HG03442 (cell line): ENCODE data around the gene NBEAL1.
"Not testable (repeated sequence)": the region's sequence is repeated elsewhere in the genome, so short reads cannot be mapped to it uniquely, and the experiment has no call there.

Experiments
- ATAC-seq: cut with Tn5 transposase; IDR thresholded peaks from one replicate; pipeline ENCODE4 v1.9.1; 2021; ENCODE audit warnings: mild to moderate bottlenecking, moderate library complexity; ENCODE audit not compliant: unreplicated experiment

Gene NBEAL1

DNA sequence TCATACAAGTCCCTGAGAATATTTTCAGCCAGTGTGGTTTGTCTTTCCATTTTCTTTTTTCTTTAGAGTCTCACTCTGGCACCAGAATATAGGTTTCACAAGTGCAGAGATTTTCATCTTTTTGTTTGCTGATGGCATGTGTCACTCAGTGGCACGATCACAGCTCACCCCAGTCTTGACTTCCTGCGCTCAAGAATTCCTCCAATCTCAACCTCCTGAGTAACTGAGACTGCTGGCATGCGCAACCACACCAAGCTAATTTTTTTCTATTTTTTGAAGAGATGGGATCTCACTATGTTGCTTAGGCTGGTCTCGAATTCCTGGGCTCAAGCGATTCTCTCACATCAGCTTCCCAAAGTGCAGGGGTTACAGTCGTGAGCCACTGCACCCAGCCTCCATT lies 23.9 kb downstream of the NBEAL1 start:
- no peak for ATAC-seq

DNA sequence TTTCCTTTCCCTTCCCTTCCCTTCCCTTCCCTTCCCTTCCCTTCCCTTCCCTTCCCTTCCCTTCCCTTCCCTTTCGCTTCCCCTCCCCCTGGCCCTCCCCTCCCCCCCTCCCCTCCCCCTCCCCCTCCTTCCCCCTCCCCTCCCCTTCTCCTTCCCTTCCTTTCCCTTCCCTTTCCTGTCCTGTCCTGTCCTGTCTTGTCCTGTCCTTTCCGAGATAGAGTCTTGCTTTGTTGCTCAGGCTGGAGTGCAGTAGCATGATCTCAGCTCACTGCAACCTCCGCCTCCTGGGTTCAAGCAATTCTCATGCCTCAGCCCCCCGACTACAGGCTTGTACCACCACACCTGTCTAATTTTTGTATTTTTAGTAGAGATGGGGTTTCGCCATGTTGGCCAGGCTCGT lies 24.5 kb downstream of the NBEAL1 start:
- ATAC-seq, result not testable (repeated sequence)

DNA sequence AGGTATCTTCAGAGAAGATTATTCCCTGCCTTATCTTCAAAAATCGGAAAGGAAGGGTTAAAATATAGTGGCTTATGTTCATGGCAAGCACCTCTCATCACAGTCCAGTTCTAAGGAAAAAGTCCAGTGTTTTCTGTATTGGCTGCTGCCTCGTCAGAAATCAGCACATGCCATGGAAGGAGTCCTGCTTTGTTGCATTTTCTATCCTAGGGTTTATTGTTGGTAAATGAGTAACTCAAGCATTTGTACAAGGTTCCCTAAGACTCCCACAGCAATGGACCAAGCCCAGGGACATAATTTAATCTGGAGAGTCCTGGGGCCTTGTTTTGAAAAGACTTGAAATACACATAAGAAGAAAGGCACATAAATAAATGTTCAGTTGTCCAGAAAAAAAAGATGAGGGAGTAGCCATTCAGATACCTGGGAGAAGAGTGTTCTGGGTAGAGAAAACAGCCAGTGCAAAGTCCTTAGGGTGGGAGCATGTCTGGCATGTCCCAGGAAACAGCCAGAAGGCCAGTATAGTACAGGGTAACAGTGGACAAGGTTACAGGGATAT lies 26.4 kb downstream of the NBEAL1 start:
- no peak for ATAC-seq

DNA sequence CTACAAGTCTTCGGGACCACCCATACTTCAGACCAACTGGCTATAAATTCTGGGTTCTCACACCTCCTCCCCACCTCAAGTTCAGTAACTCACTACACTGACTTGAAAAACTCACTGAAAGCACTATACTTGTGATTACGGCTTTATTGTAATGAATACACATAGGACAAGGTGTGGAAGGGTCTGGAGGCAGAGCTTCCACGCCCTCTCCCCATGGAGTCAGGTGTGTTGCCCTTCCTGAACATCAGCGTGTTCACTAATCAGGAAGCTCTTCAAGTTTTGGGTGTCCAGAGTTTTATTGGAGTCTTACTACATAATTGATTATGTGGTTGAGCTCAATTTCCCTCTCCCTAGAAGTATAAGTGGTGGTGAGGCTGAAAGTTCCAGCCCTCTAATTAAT lies 27.5 kb downstream of the NBEAL1 start:
- ATAC-seq, result no peak

DNA sequence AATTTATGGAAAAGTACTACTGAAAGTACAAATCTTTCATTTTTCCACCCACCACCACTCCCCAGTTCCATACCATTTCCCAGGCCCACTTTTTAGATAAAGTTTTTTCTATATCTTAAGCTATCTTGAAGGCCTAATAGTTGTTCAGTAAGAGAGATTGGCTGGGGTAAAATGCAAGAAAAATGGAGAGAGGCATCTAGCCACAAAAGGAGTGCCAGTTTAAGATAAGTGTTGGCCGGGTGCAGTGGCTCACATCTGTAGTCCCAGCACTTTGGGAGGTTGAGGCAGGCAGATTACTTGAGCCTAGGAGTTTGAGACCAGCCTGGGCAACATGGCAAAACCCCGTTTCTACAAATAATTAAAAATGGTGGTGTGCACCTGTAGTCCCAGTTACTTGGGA lies 28.6 kb downstream of the NBEAL1 start:
- no peak for ATAC-seq

DNA sequence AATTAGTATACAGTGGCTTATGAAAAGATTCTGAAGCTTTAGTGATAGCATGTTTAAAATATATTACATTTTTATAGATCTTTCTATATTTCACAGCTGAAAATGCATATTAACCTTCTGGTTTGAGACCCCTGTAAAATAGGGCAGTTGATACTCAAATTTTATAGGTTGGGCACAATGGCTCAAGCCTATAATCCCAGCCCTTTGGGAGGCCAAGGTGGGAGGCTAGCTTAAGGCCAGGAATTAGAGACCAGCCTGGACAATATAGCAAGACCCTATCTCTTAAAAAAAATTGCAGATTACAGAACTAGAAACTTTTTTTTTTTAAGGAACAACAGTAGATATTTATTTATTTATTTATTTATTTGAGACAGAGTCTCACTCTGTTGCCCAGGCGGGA lies 31.2 kb downstream of the NBEAL1 start:
- no peak for ATAC-seq

DNA sequence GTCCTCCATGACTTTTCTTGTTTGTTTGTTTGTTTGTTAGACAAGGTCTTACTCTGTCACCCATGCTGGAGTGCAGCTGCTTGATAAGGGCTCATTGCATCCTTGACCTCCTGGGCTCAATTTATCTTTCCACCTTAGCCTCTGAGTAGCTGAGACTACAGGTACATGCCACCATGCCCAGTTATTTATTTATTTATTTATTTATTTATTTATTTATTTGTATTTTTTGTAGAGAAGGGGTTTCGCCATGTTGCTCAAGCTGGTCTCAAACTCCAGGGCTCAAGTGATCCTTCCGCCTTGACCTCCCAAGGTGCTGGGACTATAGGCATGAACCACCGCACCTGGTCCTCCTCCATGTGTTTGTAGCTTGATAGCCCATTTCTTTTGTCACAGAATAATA lies 37.9 kb downstream of the NBEAL1 start:
- no peak for ATAC-seq

DNA sequence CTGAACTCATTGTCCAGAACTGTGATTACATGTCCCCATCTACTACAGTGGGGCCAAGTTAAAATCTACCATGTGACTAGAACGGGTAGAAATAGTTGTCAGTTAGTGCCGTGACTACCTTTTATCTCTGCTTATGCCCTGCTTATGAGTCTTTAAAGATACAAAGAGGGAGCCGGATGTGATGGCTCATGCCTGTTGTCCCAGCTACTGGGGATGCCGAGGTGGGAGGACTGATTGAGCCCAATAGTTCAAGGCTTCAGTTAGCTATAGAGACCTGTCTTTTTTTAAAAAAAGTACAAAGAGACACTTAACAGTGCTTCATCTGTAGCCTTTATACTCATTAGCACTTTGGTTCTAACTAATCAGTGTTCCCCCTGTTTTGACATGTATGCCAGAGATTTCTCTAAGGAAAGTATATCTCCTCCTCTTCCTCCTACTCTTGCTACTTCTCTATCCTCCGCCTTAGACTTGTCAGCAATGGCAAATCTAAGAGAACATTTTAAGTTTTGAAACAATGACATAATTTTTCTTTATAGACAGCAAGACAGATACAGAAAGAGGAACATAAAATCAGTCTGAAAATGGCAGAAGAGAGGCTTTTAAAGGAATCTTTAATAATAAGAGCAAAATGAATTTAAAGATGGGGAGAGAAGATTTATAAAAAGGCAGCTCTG lies 45.0 kb downstream of the NBEAL1 start:
- no peak for ATAC-seq

DNA sequence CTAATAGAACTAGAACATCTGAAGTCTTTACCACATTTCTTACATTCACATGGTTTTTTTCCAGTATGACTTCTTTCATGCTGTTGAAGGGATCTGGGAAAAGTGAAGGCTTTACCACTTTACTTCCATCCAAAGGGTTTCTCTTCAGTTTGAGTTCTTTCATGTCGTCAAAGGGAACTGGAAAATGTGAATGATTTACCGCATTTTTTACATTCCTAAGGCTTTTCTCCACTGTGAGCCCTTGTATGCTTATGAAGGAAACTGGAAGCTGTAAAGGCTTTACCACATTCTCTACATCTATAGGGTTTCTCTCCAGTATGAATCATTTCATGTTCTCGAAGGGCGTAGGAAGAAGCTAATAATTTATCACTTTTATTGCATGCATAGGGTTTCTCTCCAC lies 46.7 kb downstream of the NBEAL1 start:
- no peak for ATAC-seq

DNA sequence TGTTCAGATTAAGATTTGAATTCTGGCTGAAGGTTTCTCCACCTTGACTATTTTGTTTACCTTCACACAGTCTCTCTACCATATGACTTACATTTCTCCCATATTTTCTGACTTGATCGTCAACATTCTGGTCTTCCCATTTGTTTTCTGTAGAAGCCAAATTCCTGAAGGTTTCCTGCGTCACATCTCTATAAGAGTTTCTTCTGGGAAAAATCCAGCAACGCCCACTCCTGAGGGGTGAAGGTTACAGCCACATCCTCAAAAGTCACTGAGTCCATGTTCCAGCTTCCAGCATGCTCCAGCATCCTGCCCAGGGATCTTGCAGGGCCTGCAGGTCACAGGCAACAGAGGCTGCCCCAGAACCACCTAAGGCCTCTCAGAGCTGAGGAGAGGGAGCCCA lies 47.5 kb downstream of the NBEAL1 start:
- no peak for ATAC-seq

DNA sequence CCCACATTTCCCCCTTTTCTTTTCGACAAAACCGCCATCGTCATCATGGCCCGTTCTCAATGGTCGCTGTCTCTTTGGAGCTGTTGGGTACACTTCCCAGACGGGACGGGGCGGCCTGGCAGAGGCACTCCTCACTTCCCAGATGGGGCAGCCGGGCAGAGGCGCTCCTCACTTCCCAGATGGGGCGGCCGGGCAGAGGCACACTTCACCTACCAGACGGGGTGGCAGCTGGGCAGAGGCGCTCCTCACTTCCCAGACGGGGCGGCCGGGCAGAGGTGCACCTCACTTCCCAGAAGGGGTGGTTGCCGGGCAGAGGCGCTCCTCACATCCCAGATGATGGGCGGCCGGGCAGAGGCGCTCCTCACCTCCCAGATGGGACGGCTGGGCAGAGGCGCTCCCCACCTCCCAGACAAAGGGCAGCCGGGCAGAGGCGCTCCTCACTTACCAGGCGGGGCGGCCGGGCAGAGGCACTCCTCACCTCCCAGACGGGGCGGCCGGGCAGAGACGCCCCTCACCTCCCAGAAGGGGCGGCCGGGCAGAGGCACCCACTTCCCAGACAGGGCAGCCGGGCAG lies 51.9 kb downstream of the NBEAL1 start:
- ATAC-seq, result not testable (repeated sequence)

DNA sequence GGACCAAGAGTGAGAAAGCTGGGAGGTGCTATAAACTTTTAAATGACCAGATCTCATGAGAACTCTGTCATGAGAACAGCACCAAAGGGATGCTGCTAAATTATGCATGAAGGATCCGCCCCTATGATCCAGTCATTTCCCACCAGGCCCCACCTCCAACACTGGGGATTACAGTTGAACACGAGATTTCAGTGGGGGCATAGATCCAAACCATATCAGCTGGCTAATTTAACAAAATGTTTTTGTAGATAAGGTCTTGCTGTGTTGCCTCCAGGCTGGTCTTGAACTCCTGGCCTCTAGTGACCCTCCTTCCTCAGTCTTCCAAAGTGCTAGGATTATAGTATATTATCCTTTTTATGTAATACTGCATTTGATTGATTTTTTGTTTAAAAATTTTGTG lies 56.0 kb downstream of the NBEAL1 start:
- ATAC-seq, result no peak

DNA sequence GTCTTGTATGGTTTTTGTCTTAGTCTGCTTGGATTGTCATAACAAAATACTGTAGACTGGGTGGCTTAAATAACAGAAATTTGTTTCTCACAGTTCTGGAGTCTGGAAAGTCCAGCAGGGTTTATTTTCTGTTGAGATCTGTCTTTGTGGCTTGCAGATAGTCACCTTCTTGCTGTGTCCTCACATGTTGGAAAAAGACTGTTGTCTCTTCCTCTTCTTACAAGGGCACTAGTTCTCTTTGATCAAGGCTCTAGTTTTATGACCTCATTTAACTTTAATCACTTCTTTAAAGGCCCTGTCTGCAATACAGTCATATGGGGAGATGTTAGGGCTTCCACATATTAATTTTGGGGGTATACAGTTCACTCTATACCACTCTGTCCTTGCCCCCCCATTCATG lies 56.5 kb downstream of the NBEAL1 start:
- no peak for ATAC-seq

DNA sequence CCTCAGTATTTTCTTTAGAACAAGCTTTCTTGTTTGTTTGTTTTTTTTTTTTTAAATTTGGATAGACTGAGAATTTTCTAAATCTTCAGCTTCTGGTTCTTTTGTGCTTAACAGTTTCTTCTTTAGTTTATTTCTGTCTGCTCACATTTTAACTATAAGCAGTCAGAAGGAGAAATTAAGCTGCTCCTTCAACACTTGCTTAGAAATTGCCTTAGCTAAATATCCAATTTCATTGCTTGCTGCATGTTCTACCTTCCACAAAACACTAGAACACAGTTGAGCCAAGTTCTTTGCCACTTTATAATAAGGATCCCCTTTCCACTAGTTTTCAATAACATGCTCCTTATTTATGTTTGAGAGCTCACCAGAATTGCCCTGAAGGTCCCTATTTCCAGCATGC lies 57.7 kb downstream of the NBEAL1 start:
- no peak for ATAC-seq

DNA sequence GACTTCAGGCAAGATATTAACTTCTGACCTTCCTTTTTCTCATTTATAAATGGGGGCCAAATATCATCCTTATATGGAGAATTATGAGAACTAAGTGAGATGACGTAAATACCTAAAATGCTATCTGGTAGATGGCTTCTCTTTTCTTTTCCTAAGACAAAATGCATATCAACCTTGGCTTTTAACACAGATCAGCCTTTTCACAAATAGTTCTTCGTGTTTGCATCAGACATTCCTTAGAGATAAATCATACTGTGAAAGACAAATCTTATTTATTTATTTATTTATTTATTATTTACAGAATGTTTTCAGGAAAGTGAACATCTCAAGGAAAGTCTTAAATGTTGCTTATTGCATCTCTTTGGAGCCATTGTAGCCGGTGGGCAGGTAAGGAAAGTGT lies 62.8 kb downstream of the NBEAL1 start:
- no peak for ATAC-seq

DNA sequence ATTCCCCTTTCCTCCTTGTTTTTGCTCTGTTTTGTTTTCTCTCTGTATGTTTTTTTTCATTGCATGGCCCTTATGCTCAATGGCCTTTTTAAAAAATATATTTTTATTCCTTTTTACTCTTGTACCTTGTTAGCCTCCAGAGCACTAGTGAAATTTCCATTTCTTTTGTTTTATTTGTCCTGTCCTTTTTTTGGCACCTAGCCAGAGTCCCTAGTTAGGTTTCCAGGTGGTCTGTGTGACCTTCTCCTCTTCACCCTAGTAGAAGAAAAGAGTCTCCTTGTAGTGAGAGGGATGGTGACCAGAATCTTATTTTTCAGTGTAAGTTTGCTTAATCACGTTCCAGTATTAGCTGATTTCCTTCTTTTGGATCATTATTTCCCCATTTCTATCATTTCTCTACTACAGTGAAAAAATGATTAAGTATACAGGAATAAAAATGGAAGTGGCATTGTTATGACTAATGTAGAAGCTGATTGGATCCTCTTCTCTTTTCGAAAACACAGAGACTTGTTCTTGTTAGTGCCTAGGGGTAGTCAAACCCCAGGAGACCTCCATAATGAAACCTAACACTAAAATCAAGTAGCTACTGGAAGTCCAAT lies 65.9 kb downstream of the NBEAL1 start:
- ATAC-seq, result no peak

DNA sequence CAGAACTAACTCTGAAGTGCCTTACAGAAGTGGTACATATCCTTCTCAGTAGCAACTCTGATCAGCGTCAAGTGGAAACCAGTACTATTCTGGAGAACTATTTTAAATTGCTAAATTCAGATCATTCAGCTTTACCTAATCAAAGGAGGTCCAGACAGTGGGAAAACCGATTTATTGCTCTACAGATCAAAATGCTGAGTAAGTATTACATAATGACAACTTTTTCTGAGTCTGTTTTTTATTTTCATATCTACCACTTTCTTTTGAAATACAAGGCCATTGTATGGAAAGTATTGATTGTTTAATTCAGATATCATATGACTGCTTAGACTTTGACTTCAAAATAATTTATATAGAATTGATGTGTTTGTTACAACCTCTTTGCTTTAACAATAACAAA lies 68.7 kb downstream of the NBEAL1 start:
- ATAC-seq, result no peak

DNA sequence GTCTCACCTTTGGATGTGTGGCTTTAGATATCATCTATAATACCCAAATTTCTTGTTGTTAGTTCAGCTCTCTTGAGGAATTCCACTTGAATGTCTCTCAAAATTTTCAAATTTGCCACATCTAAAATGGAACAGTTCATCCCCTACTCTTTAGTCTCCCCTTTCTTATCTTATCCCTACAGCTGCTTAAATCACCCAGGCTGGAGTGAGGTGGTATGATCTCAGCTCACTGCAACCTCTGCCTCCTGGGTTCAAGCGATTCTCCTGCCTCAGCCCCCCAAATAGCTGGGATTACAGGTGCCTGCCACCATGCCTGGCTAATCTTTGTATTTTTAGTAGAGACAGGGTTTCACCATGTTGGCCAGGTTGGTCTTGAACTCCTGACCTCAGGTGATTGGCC lies 71.7 kb downstream of the NBEAL1 start:
- ATAC-seq, result not testable (repeated sequence)

DNA sequence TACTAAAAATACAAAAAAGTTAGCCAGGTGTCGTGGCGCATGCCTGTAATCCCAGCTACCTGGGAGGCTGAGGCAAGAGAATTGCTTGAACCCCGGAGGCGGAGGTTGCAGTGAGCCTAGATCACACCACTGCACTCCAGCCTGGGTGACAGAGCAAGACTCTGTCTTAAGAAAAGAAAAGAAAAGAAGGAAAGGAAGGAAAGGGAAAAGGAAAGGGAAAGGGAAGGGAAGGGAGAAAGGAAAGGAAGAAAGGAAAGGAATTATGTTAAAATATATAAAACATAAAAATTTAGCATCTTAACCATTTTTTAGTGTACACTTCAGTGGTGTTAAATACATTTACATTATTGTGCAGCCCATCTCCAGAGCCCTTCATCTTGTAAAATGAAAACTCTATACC lies 76.0 kb downstream of the NBEAL1 start:
- ATAC-seq, result not testable (repeated sequence)

DNA sequence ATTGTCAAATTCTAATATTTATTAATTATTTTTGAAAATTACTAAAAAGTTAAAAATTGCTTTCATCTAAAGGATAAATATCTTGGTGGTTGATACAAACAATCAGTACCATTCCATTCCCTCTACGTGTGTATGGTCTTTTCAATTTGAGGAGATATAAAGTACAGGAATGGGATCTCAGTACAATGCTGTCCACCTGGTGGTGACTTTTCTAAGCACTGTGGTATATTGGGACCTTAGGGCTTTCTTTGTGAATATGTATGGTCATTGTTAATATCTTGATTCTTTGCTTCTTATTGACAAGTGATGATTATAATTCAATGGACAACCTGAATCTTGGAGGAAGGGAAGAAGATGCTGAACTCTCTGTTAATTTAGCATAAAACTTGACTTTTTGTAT lies 83.1 kb downstream of the NBEAL1 start:
- ATAC-seq, result no peak

DNA sequence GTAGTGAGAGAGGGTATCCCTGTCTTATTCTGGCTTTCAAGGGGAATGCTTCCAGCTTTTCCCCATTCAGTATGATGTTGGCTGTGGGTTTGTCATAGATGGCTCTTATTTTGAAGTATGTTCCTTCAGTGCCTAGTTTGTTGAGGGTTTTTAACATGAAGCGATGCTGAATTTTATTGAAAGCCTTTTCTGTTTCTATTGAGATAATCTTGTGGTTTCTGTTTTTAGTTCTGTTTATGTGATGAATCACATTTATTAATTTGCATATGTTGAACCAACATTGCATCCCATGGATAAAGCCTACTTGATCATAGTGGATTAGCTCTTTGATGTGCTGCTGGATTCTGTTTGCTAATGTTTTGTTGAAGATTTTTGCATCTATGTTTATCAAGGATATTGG lies 87.7 kb downstream of the NBEAL1 start:
- ATAC-seq, result not testable (repeated sequence)

DNA sequence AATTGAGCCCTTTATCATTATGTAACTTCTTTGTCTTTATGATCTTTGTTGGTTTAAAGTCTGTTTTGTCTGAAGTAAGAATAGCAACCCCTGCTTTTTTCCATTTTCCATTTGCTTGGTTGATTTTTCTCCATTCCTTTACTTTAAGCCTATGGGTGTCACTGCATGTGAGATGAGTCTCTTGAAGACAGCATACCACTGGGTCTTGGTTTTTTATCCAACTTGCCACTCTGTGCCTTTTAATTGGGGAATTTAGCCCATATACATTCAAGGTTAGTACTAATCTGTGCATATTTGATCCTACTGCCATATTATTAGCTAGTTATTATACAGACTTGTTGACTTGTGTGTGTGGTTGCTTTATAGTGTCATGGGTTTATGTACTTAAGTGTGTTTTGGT lies 89.6 kb downstream of the NBEAL1 start:
- no peak for ATAC-seq
